NB4 (cell line): ENCODE measurements around the gene EDC4.
"Not testable (repeated sequence)": the region's sequence is repeated elsewhere in the genome, so short reads cannot be mapped to it uniquely, and the experiment has no call there.

ENCODE experiments used
- DNase-seq: peaks from one replicate; pipeline ENCODE4 v3.0.0; 2010; ENCODE audit warnings: low read depth
- H3K4me3 ChIP-seq: one replicate; pipeline ENCODE4 v1.5.1; 2011; ENCODE audit warnings: mild to moderate bottlenecking, low read depth, low read length, moderate library complexity
- MYC ChIP-seq: IDR thresholded peaks from 2 replicates; pipeline ENCODE4 v1.6.1; 2011; ENCODE audit warnings: low read depth, low read length
- POLR2A ChIP-seq: IDR thresholded peaks from 2 replicates; pipeline ENCODE4 v1.6.1; 2011; ENCODE audit warnings: mild to moderate bottlenecking; ENCODE audit not compliant: insufficient read length; ENCODE audit errors: extremely low read depth
- TF ChIP-seq, protein P1 (sequence below): IDR thresholded peaks from one replicate; pipeline ENCODE4 v1.5.1; 2012; ENCODE audit warnings: low read depth, low read length
- TF ChIP-seq, protein P2 (sequence below): IDR thresholded peaks from 2 replicates; pipeline ENCODE4 v1.6.1; 2011; ENCODE audit warnings: low read depth, low read length

Gene EDC4

DNA sequence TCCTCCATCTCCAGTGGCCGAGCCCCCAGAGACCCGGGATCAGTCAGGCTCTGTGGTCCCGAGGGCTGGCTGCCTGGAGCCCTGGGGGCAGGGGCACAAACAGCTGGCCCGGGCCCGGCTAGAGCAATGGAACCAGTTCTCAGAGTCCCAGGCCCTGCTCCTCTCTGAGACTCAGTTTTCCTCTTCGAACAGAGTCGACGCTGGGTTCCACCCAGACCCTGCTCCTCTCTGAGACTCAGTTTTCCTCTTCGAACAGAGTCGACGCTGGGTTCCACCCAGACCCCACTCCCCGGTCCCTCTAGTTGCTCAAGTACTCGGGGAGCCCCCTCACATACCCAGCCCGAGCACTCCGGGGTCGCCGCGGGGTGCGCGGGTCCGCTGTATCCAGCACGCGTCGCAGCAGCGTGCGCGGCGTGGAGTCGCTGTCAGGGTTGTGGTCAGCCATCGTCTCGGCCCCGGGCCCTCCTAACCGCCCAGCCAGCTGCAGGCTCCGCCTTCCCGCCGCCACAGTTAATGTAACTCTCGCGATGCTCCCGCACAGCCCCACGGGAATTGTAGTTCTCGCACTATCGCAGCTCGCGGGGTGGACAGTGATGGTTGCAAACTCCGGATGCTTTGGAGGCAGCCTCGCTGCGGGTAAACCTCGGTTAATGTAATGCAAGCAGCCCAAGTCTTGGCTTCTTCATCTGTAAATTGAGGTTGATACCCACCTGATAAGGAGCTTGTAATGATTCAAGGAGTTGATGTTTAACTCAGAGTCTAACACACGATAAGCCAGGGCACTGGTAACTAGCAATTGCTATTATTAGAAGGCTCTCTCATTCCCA is 39.2 kb upstream of the EDC4 start:
- TF ChIP-seq, protein P1, sequence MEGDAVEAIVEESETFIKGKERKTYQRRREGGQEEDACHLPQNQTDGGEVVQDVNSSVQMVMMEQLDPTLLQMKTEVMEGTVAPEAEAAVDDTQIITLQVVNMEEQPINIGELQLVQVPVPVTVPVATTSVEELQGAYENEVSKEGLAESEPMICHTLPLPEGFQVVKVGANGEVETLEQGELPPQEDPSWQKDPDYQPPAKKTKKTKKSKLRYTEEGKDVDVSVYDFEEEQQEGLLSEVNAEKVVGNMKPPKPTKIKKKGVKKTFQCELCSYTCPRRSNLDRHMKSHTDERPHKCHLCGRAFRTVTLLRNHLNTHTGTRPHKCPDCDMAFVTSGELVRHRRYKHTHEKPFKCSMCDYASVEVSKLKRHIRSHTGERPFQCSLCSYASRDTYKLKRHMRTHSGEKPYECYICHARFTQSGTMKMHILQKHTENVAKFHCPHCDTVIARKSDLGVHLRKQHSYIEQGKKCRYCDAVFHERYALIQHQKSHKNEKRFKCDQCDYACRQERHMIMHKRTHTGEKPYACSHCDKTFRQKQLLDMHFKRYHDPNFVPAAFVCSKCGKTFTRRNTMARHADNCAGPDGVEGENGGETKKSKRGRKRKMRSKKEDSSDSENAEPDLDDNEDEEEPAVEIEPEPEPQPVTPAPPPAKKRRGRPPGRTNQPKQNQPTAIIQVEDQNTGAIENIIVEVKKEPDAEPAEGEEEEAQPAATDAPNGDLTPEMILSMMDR, result no peak
- peak; percentile 85 for TF ChIP-seq POLR2A
- TF ChIP-seq, protein P2, sequence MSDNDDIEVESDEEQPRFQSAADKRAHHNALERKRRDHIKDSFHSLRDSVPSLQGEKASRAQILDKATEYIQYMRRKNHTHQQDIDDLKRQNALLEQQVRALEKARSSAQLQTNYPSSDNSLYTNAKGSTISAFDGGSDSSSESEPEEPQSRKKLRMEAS, result peak; percentile 92
- peak; percentile 90 for TF ChIP-seq MYC
- H3K4me3 ChIP-seq, result peak overlapping the region; percentile 79
- peak; percentile 95 for DNase-seq

DNA sequence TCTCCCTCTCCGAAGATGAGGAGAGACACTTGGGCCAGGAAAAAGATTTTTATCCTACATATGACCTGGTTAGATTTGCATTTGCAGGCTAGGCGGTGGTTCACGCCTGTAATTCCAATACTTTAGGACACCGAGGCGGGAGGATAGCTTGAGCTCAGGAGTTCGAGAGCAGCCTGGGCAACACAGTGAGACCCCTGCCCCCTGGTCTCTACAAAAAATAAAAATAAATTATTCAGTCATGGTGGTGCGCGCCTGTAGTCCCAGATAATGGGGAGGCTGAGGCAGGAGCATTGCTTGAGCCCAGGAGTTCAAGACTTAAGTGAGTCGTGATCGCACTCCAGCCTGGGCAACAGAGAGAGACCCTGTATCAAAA is 38.6 kb upstream of the EDC4 start:
- TF ChIP-seq POLR2A (no peak), MYC (no peak)
- TF ChIP-seq, protein P2, result no peak
- TF ChIP-seq, protein P1, result no peak
- no peak for DNase-seq
- peak overlapping the region; percentile 79 for H3K4me3 ChIP-seq

DNA sequence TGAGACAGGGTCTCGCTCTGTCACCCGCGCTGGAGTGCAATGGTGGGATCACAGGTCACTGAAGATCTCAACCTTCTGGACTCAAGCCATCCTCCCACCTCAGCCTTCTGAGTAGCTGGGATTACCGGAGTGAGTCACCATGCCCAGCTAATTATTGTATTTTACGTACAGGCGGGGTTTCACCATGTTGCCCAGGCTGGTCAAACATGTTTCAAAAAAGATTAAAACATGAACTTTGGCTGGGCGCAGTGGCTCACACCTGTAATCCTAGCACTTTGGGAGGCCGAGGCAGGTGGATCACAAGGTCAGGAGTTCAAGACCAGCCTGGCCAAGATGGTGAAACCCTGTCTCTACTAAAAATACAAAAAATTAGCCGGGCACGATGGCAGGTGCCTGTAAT is 35.7 kb upstream of the EDC4 start:
- DNase-seq, H3K4me3 ChIP-seq: not testable (repeated sequence)

DNA sequence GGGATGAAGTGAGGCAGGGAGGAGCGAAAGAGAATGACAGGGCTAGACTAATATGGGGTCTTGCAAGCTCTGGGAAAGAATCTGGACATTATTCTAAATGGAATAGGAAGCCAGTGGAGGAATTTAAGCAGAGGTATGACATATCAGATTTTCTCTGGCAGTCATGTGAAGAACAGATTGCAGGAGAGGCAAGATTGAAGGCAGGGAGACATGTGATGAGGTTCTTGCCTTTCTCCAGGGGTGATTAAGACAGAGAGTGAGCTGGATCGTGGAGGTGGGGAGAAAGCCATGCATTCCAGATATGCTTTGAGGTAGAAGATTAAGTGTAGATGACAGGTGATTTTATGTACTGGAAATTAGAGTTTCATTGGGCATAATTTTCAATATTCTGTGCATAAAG is 35.0 kb upstream of the EDC4 start:
- no peak overlapping the region for H3K4me3 ChIP-seq
- TF ChIP-seq, protein P1, result no peak
- TF ChIP-seq MYC, result no peak
- TF ChIP-seq, protein P2, result no peak
- no peak for TF ChIP-seq POLR2A
- DNase-seq, result no peak

DNA sequence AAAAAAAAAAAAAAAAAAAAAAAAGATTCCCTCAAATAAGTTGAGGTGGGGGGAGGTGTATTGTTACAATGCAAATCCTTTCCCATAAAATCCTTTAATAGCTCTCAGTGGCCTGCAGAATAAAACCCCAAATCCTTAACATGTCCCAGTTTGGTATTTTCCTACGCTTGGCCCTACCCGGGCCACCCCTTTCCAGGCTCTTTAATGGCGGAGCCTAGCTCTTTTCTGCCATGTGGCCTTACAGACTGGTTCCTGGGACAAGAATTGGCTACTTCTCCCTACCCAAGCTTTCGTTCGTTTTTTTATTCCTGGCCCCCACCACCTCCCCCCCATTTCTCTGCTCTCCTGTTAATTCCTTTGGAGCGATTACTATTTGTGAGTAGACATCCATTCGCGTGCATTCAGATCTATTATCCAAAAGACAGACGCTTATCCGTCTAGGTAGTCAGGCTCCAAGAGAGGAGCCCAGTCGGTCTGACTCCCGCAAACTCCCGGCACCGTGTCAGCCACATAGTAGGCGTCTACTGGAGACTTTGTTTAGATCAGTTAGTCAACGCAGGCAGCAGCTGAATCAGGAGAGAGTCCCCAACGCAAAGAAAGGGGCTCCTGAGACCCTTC is 31.5 kb upstream of the EDC4 start:
- TF ChIP-seq, protein P2, result no peak
- TF ChIP-seq POLR2A, result no peak
- no peak for TF ChIP-seq MYC
- TF ChIP-seq, protein P1, result no peak
- no peak overlapping the region for H3K4me3 ChIP-seq
- no peak for DNase-seq

DNA sequence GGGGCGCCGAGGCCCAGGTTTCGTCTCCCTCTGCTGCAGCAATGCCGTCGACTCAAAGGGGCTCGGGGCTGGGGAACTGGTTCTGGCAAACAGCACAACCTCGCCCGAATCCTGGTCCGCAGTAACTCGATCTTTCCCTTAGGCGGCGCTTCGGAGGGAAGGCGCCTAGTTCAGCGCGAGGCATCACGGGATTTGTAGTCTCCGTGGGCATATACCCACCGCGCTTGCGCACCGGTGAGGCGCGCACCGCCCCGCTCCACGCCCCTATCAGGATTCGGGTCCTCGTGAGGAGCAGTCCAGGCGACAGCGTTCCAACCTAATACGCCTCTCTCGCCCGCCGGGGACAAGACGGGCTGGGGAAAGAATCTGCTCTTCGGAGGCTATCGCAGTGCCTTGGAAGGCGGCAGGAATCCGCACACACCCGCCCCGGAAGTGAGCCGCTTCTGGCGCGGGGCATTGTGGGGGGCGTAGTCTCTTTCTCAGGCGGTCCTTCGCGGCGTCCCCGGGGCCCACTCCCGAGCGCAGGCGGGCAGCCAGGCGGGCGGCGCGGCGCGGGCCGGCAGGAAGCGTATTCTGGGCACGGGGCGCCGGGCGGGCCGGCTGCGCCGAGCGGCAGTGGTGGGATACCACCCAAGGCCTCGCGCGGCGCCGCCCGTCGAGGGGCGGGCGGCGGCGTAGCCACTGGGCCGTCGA is 30.9 kb upstream of the EDC4 start, which contains the start of gene THAP11:
Gene THAP11 (plus strand): TSS at position 505 of the 693 bp plus-strand sequence. CDS start 235 bp downstream, outside the sequence.
- TF ChIP-seq, protein P1, result peak; percentile 90
- TF ChIP-seq MYC, result peak; percentile 10; the same call in 1 of the 2 replicates
- peak; percentile 52 for TF ChIP-seq POLR2A
- TF ChIP-seq, protein P2, result no peak; the same call in 1 of the 2 replicates
- peak; percentile 97 for DNase-seq
- peak within 1 kb of the TSS; percentile 79 for H3K4me3 ChIP-seq
